Measurements from ENCODE around the gene HLA-DMB.

The HLA-DMB gene

GRCh38 chr6:32908897-32909296, 31.9 kb downstream of the HLA-DMB start:
- DNase-seq (ENCODE audit: low read depth), result no peak

- DNase-seq (ENCODE audit: low read depth), result no peak
Observed at GRCh38 chr6:32906539-32906938, 34.3 kb downstream of the HLA-DMB start.

- DNase-seq (ENCODE audit: low read depth), result no peak
Observed at GRCh38 chr6:32905078-32905477, 35.8 kb downstream of the HLA-DMB start.

- DNase-seq (ENCODE audit: low read depth), result no peak
Observed at GRCh38 chr6:32903952-32904351, 36.9 kb downstream of the HLA-DMB start.

GRCh38 chr6:32895006-32895345, 45.9 kb downstream of the HLA-DMB start:
- no peak for DNase-seq (ENCODE audit: low read depth)

- DNase-seq (ENCODE audit: low read depth), result peak; percentile 87
Observed at GRCh38 chr6:32894085-32895005, 46.5 kb downstream of the HLA-DMB start.

- DNase-seq (ENCODE audit: low read depth), result no peak
Observed at GRCh38 chr6:32890831-32891230, 50.0 kb downstream of the HLA-DMB start.

GRCh38 chr6:32889533-32889932, 51.3 kb downstream of the HLA-DMB start:
- no peak for DNase-seq (ENCODE audit: low read depth)

GRCh38 chr6:32888576-32888975, 52.3 kb downstream of the HLA-DMB start:
- DNase-seq (ENCODE audit: low read depth), result no peak

GRCh38 chr6:32887616-32888015, 53.2 kb downstream of the HLA-DMB start:
- no peak for DNase-seq (ENCODE audit: low read depth)

GRCh38 chr6:32886681-32887383, 54.0 kb downstream of the HLA-DMB start:
- DNase-seq (ENCODE audit: low read depth), result no peak

- DNase-seq (ENCODE audit: low read depth), result no peak
Observed at GRCh38 chr6:32885698-32886286, 55.0 kb downstream of the HLA-DMB start.
